BE2C (cell line): ENCODE data around the gene DCDC2C.
A peak's percentile ranks its signal among the peaks of the same experiment; 100 is the strongest.

Experiments used
- DNase-seq: peaks from one replicate; pipeline ENCODE4 v3.0.0-alpha.2; 2020
- H3K27me3 ChIP-seq: fragments of 250-450 bp; sonication (Bioruptor Pico); 2 replicates; pipeline ENCODE4 v1.5.1; 2020; ENCODE audit warnings: mild to moderate bottlenecking
- H3K36me3 ChIP-seq: fragments of 250-450 bp; sonication (Bioruptor Pico); 2 replicates; pipeline ENCODE4 v1.5.1; 2020; ENCODE audit warnings: mild to moderate bottlenecking
- H3K4me1 ChIP-seq: fragments of 250-450 bp; sonication (Bioruptor Pico); 2 replicates; pipeline ENCODE4 v1.5.1; 2020
- H3K4me3 ChIP-seq: 2 replicates; pipeline ENCODE4 v1.5.1; 2011; ENCODE audit warnings: low read depth, low read length
- H3K9me3 ChIP-seq: fragments of 250-450 bp; sonication (Bioruptor Pico); 2 replicates; pipeline ENCODE4 v1.5.1; 2020
- TF ChIP-seq, protein P1 (sequence below): IDR thresholded peaks from 2 replicates; pipeline ENCODE4 v1.5.1; 2012; ENCODE audit warnings: mild to moderate bottlenecking, low read depth, low read length

The DCDC2C gene

GRCh38 chr2:3670941-3671340 is 32.4 kb upstream of the DCDC2C start:
- DNase-seq, result no peak
- Histone ChIP-seq H3K4me1 (no peaks in the 10 kb centered on the region), H3K36me3 (no peaks in the 10 kb centered on the region), H3K27me3 (no peaks in the 10 kb centered on the region), H3K4me3 (no peak overlapping the region), H3K9me3 (no peaks in the 10 kb centered on the region; the same call in 1 of the 2 replicates)
- TF ChIP-seq, protein P1, sequence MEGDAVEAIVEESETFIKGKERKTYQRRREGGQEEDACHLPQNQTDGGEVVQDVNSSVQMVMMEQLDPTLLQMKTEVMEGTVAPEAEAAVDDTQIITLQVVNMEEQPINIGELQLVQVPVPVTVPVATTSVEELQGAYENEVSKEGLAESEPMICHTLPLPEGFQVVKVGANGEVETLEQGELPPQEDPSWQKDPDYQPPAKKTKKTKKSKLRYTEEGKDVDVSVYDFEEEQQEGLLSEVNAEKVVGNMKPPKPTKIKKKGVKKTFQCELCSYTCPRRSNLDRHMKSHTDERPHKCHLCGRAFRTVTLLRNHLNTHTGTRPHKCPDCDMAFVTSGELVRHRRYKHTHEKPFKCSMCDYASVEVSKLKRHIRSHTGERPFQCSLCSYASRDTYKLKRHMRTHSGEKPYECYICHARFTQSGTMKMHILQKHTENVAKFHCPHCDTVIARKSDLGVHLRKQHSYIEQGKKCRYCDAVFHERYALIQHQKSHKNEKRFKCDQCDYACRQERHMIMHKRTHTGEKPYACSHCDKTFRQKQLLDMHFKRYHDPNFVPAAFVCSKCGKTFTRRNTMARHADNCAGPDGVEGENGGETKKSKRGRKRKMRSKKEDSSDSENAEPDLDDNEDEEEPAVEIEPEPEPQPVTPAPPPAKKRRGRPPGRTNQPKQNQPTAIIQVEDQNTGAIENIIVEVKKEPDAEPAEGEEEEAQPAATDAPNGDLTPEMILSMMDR, result no peak

GRCh38 chr2:3672861-3673678 is 30.3 kb upstream of the DCDC2C start:
- DNase-seq, result peak; percentile 69
- no peaks in the 10 kb centered on the region for H3K36me3 ChIP-seq
- no peak overlapping the region for H3K4me3 ChIP-seq
- H3K4me1 ChIP-seq, result no peaks in the 10 kb centered on the region
- TF ChIP-seq, protein P1, result no peak
- H3K9me3 ChIP-seq, result no peaks in the 10 kb centered on the region; the same call in 1 of the 2 replicates
- no peaks in the 10 kb centered on the region for H3K27me3 ChIP-seq

DNA sequence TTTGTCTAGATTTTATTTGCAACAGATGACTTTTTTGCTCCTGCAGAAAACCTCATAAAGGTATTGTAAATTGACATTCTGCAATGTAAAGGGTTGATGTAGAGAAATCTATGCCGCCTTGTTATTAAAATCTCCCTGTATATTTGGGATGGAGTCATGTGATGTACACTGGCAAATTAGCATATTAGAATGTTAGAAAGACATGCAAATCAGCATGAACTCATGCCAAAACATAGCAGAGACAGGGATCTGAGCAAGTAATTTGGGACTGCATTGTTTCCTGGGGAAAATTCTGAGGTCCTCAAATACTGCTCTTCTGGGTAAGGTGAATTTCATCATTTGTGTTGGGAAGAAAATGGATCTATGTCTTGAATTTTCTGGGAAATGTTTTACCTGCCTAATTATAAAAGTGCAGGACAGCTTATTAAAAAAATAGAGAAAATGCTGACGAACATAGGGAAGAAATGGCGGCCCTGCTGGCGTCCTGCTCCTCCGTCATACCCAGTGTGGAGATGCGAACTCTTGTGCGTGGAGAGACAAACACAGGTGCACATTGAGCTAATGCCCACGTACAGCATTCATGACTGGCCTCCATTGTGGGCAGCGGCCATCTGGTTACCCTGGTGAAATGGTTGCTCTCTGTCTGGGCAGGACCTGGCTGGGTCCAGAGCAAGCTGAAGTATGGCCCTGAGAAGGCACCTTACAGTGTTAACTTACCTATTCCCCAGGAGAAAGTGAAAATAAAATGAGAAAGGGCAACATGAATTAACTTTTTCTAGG is 29.1 kb upstream of the DCDC2C start:
- H3K27me3 ChIP-seq, result no peaks in the 10 kb centered on the region

DNA sequence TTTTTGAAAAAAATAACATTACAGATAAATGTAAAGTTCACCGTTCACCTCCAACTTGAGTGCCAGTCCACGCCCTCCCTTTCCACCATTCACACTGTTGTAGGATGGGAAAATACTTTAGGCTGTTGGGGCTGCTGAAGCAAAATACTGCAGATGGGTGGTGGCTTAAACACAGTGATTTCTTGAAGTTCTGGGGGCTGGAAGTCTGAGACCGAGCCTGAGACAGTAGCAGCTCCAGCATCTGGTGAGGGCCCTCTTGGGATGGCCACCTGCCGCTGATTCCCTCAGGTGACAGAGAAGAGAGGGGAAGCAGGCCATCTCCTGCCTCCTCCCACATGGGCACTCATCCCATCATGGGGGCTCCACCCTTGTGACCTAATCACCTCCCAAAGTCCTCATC is 27.7 kb upstream of the DCDC2C start:
- Histone ChIP-seq H3K4me1 (no peaks in the 10 kb centered on the region), H3K9me3 (no peaks in the 10 kb centered on the region; the same call in 1 of the 2 replicates), H3K4me3 (no peak overlapping the region), H3K27me3 (no peaks in the 10 kb centered on the region), H3K36me3 (no peaks in the 10 kb centered on the region)
- no peak for DNase-seq
- TF ChIP-seq, protein P1, result no peak

More for the DNA sequence above, 29.1 kb upstream of the DCDC2C start:
- Histone ChIP-seq H3K9me3 (no peaks in the 10 kb centered on the region; the same call in 1 of the 2 replicates), H3K4me3 (no peak overlapping the region), H3K4me1 (no peaks in the 10 kb centered on the region), H3K36me3 (no peaks in the 10 kb centered on the region)
- TF ChIP-seq, protein P1, result no peak
- DNase-seq, result no peak

DNA sequence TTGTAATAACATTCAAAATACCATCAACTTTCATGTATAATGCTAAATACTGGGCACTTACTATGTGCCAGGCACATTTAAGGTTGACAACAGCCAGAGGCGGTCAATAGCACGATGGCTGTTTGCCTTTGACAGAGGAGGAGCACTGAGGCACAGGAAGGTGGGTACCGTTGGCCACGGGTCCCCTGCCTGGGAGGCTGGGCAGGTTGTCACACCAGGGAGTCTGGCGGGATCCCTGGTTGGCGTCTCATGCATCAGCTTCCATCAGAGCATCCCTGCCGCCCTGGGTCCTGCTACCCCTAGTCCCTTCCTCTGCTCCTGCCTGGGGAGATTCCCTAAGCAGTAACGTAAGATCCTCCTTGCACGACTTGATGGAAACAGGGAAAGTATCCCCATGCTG is 25.9 kb upstream of the DCDC2C start:
- Histone ChIP-seq H3K9me3 (no peaks in the 10 kb centered on the region), H3K27me3 (no peaks in the 10 kb centered on the region), H3K4me3 (no peak overlapping the region), H3K36me3 (no peaks in the 10 kb centered on the region), H3K4me1 (no peaks in the 10 kb centered on the region; the same call in 1 of the 2 replicates)
- TF ChIP-seq, protein P1, result no peak
- no peak for DNase-seq
